Stimulated activated CD8-positive, alpha-beta memory T cell treated with anti-CD3 and anti-CD28 coated beads, Interleukin-7, amount 100 ng/mL, for 4 hours (primary cell): ENCODE data around the gene RAB7B.
"Not testable (repeated sequence)": the region's sequence is repeated elsewhere in the genome, so short reads cannot be mapped to it uniquely, and the experiment has no call there.

Experiments
- DNase-seq, 2 donors: peaks; one replicate each; pipeline ENCODE4 v3.0.0-alpha.2; 2020; ENCODE audit warnings: low read depth in 2 of 2

The RAB7B gene

DNA sequence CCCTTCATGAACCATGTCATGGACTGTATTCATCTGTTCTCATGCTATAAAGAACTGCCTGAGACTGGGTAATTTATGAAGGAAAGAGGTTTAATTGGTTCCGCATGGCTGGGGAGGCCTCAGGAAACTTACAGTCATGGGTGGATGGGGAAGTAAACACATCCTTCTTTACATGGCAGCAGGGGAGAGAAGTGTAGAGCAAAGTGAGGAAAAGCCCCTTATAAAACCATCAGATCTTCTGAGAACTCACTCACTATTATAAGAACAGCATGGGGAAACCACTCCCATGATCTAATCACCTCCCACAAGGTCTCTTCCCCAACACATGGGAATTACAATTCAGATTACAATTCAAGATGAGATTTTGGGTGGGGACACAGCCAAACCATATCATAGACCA is 6.6 kb downstream of the RAB7B start:
- not testable (repeated sequence) for DNase-seq

DNA sequence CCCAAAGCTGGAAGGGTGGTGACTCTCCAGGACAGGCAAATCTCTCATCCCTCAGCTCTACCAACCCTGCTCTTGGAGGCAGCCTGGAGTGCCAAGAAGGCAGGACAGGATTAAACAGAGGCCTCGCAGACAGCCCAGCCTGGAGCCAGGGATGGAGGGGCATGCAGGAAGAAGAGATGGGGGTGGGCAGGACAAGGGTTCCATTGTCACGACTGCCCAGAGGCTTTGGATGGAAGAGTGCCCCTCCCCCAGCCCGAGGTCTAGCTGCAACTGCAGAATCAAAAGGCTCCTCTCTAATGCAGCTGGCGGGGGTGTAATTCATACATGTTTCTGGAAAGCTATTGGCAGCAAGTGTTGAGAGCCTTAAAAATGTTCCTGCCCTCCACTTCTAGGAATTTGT is 8.8 kb downstream of the RAB7B start:
- DNase-seq = no peak

DNA sequence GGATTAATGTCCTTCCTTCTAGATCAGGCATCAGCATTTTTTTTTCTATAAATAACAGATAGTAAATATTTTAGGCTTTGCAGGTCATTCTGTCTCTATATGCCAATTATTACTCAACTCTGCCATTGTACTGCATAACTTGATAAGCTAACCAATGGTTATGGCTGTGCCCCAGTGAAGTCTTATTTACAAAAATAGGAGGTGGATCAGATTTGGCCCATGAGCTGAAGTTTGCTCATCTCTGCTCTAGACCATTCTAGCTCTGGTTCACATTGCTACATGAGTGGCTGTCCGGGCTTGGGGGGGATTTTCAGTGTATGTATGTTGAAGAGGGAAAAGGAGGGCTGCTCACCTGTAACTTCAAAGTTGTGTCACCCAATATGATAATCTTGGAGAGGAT is 10.1 kb downstream of the RAB7B start:
- DNase-seq = no peak

DNA sequence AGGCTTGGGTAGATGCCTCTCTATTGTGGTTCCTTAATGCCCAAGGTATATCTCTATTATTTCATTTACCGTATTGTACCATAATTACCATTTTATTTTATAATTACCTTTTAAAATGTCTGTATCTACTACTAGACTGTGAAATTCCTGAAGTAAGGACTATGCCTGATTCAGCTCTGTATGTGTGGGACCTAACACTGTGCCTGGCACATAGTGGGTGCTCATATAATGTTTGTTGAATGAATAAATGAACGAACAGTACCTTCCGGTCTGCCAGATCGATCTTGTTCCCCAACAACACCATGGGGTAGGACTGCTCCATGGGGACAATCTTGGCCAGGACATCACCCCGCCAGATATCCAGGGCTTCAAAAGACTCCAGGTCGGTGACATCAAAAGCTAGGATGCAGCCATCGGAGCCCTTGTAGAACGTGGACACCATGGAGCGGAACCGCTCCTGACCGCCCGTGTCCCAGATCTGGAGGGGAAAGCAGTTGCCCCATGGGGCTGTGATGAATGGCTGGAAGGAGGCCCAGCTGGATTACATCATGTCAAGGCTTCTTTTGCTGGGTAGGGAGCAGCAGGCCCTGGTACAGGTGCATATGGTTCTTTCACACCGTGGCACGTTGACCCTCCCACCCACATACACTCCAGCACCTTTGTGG is 10.8 kb downstream of the RAB7B start:
- DNase-seq = no peak

DNA sequence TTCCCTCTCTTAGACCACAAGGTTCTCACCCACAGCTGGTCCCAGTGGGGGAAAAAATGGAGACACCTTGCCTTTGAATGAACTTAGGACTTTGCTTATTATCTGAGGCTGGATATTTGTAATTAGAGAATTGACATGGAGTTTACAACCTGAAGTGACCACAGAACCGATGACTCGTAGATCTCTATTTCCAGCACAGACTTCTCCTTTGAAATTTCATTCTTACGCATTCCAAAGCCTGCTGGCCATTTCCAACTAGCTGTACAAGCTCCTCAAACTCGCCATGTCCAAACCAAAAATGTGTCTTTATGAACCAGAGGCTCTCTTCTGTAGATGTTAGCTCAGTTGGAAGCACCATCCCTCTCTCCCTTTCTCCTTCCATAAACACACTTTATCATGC is 12.0 kb downstream of the RAB7B start:
- no peak for DNase-seq

DNA sequence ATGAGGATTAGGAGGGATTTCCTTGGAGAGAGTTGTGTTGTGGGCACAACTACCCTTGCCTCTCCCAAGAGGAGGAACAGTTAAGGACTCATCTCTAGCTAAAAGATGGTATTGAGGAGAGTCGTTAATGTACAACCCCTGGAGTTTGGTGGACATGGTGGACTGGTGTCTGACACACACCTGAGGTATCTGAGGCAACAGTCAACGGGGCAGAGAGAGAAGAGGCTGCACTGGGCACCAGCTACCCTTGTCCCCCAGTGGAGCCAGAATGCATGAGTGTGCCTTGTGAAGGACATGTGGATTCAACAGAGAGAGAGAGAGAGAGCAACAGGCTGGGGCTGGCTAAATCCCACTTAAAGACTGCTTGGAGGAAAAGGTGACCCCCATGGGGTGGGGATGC is 13.0 kb downstream of the RAB7B start:
- DNase-seq = no peak

DNA sequence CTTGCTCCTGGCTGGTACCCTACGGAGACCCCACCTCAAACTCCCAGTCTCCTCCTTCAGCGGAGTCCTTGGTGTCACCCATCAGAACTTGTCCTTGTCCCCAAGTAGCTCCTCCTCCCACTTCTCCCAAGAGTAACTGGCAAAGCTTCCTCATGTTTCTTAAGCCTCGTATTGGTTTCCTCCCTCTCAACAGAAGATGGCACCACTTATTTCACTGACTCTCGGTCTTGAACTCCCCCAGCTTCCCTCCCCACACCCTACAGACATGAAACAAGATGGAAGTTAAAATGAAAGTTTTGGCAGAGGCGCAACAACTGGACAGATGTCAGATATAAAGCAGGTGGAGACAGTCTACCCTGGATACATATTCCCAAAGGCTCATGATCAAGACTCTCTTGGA is 13.4 kb downstream of the RAB7B start:
- no peak for DNase-seq

DNA sequence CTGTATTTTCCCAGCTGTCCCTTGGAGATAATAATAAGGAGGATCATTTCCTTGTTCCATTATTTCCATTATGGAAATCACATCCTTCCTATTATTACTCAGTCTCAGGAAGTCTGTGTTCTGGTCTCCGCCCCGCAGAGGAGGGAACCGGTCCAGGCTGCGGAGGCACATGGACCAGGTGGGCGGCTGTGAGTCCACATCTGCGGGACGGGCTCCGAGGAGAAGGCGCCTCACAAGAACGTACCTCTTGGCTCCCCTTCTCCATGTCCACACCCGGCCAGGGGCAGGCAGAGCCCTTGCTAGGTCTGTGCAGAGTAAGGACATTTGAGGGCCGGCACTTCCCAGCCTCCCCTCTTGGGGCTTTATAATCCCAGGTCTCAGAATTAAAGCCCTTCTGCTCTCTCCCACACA is 14.6 kb downstream of the RAB7B start:
- DNase-seq = no peak

DNA sequence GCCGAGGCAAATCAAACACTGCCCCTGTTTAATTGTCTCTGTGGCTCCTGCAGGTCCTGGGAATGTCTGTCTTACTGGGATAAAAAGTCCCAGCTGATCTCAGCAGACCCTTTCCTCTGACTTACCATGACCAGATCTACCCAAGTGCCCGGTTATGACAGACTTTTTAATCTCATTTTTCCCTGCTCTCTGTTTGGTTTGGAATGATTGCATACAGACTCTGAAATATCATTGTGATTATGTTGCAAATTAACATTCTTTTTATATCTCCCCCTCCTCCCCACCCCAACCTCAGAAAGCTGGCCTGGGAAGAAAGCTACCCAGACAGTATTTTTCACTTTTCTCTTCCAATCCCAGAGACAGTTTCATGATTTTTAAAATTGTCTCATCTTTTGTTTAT is 16.3 kb downstream of the RAB7B start:
- no peak for DNase-seq

DNA sequence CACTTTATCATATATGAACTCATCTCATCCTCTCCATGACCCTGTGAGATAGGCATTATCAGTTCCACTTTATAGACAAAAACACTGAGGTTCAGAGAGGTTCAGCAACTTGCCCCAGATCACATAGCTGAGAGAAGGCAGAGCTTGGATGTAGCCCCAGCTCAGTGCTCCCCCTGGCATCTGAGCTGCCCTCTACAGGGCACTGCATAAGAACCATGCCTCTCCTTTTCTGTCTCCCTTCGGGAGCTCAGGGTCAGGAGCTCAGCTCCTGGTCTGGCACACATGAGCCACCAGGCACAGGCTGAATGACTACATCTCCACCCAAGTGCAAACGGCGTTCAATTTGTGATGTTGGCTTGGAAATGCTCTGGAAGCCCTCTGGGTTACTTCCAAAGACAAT is 16.9 kb downstream of the RAB7B start:
- no peak for DNase-seq

DNA sequence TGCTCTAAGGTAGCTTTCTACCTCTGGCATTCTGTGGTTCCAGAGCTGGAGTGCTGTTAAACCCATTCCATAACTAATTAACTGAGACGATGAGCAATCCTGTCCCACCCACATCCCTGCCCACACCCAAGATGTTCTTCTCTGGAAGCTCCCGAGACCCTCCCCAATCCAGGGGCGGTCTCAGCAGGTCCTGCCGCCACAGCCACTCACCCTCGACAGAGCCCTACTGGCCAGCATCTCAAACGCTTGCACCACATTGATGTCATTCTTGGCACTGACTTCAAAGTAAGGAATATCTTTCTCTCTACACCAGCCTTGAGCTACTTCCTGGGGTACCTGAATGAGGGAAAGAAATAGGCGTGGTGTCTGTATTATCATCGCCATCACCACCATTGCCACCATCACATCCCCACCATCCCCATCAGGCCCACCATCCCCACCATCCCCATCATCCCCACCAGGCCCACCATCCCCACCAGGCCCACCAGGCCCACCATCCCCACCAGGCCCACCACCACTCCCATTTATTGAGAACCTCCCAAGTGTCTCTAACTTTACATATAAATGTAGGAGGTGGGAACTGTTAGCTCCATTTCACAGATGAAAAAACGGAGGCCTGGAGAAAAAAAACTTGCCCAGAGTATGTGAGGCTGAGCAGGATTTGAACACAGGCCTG is 17.7 kb downstream of the RAB7B start:
- DNase-seq = no peak

DNA sequence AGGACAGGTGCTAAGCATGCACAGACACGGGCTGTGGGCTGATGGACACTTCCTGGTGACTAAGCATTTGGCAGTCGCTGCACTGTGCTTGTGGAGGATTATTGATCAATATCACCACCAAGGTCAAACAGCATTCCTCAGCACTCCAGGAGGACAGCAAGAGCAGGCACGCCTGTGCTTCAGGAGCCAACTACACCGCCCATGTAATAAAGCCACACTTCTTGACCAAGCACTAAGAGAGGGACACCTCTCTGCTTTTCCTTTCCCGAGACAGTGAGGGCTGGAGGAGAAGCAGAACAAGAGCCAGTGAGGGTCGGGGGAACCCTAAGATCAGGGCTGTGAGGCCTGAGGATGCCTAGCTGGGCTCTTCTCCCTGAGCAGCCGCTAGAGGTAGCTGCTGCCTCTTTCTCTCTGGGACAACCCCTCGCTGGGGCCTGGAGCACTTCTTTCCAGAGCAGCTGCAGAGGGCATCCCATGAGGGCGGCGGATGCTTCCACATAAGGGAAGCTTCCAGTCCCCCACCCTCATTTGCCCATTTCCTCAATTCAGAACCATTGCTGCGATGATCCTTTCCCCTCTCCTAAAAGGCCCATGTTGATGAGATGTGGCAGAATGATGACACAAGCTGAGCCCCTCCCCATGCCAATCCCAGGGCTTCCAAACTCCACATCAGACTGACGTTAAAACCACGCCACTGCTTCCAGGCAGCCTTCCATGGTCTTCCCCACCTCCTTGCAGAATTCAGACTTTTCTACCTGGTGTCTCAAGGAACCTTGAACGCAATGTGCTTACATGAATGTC is 19.1 kb downstream of the RAB7B start:
- DNase-seq = no peak

DNA sequence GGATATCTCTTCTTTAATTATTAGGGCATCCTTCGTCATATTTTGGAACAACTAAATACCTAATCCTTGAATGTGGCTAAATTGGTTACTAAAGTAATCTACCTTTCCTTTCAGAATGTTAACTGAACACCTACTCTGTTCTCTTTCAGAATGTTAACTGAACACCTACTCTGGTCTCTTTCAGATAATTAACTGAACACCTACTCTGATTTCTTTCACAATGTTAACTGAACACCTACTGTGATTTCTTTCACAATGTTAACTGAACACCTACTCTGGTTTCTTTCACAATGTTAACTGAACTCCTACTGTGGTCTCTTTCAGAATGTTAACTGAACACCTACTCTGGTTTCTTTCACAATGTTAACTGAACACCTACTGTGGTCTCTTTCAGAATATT is 21.9 kb downstream of the RAB7B start:
- no peak for DNase-seq

DNA sequence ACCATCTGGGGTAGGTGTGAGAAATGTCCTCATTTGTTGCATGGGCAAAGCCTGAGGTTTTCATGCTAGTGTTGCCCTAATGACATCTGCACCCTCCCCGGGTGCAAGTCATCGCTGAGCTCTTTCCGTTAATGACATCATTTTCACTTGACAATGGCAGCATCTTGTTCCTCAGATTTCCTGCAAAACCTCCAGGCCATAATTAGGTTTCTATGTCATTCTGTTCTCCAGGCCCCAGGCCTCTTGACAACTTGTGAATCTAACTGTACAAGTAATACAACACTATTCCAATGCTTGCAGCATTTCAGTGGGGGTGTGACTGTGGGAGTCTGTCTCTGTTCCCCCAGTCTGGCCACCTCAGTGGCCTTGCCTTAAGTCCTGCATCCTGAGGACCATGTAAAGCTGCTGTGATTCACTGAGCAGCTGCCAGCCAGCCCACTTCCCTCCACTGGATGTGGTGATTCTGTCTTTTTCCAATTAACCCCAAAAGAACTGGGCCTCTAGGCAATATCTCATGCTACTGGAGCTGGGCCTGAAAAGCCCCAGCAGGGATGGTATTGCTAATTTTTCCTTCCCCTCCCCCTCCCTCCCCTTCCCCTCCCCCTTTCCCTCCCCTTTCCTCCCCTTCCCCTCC is 22.8 kb downstream of the RAB7B start:
- no peak for DNase-seq

DNA sequence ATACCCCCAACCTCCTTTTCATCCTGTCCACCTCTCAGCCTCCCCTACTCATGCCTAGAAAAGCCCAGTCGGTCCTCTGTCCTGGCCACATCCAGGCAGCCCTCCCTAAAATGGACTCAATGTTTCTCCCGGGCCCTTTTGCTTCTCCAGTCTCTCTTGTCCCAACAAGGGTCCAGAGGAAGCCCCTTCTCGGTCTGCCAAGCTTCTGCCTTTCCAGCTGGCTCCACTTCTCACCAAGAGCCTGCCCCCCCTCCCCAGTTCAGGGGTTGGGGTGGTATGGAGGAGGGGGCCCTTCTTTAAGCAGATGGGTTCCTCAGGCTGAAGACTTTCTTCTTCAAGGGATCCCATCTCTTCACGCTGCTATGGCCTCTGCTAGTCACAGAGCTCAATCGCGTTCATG is 23.9 kb downstream of the RAB7B start:
- DNase-seq = no peak

DNA sequence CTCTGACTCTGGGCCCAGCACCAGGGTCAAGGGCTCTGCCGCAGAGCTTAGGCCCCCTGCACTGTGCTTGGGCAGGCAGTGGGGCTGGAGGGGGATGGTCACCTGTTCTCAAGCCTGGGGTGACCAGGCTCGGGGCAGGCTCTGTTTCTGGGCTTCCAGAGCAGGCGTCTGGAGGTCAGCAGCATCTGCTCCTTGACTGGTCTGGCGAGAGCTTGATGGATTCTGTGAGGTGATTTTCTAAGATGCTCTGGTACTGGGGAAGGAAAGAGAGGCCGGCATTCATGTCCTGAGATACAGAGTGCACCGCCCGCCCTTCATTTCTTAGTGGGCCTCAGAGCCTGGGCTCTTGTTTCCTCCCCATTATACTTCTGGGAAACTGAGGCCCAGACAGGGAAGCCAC is 24.5 kb downstream of the RAB7B start:
- no peak for DNase-seq

DNA sequence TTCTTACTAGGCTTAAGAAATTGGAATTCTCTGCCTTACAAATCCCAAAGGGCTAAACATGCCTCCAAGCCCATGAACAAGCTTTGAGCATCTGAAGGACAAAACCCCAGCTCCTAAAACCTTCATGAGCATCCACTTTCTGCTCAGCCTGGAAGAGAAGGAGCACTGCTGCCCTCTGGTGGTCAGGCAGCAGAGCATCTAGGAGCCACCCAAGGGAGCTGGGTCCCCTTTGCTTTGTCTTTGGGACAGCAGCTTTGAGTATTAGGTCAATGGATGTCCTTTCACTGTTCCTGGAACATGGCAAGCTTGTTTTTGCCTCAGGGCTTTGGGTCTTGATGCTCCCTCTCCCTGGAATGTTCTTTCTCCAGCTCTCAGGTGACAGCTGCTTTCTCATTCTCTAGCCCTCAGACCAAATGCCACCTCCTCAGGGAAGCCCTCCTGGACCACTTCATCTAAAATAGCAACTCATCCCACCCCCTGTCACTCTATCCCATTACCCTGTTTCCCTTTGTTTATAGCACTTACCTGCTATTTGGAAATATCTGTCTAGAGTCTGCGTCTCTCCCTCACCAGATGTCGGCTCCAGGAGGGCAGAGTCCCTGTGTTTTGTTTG is 25.7 kb downstream of the RAB7B start:
- peak; percentile 52 to 53 for DNase-seq

DNA sequence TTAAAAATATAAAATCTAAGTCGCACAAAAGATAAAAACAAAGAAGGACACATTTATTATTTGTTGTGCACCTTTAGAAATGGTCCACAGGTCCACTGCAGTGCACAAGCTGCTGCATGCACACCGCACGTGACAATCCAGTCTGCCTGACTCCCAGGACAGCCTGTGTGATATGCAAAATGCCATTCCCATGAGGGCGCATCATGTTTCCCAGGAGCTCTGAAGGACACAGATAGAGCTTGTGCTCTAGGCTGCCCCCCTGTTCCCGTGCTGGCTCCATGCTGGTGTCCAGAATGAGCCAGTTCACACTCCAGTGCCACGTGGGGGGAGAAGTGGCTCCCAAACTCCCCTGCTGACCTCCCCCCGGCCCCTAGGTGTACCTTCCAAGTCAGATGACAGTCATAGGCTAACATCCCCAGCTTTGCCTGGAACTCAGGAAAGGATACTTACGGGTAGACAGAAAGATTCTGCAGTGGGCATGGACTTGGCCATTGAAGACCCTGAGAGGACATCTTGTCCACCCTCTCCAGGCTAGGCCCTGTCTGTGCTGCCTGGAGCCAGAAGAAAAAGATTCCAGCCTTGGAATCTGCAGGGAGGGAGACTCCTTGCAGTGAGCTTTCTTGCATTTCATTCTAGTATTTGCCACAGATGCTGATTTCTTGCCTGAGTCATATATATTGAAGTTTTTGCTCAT is 26.3 kb downstream of the RAB7B start:
- no peak for DNase-seq

DNA sequence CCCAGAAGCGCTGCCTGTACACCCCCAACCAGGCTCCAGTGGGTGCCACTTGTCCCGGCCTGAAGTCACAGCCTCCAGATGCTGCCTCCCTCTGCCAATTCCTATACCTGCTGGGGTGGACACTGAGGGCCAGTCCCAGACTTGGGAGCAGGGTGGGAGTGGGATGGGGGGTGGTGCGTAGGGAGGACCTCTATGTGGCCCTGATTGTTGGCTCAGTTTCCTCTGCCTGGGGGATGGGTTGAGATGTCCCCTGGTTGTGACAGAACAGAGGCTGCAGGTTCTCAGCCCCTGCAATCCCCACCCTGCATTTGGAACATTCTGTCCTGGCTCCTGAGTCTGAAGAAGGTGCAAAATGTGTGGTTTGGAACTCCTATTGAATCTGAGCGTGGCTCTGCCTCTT is 27.2 kb downstream of the RAB7B start:
- no peak for DNase-seq

DNA sequence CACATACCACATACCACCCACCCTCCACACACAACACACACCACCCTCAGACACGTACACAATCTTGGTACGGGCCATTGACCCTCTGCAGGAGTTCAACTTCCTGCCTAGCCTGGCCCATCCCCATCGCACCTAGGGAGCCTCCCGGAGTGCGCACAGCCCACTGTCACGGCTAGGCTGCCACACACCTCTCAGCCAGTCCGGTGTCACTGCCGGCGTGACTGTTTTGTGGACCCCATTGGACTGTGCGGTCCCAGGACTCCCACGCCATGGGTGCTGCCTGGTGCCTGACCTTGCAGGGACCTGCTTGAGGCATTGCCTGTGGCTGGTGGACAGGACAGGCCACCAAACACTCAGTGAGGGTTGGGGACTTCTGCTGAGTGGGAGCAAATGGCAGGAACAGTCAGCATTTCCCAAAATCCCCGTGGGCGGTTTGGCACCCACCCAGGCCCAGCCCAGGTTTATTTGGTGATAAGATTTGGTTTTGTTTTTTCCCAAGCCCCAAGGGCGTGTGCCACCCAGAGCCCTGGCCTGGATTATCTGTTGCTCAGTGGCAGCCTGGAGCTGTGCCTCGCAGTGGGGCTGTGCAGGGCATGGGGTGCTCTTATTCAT is 27.7 kb downstream of the RAB7B start:
- DNase-seq = no peak

DNA sequence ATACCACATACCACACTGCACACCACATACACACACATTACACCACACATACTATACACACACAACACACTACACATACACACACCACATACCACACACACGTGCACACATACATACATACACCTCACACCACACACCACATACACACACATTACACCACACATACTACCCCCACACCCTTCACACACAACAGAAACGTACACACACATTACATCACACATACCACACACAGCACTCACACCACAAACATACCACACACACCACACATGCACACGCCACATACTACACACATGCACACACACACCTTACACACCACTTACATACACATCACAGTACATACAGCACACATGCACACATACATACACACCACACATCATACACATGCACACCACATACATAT is 28.5 kb downstream of the RAB7B start:
- no peak for DNase-seq
